Measurements from ENCODE around the gene NEDD4L. TPM values are rescaled to one million over a fixed set of nuclear protein-coding genes. Genes with fewer than 3 reads are reported as not detected.

Gene NEDD4L
- polyA plus RNA-seq, 1 of the 3 experiments (the other 2 are of a cell fraction): 13.2 TPM

GRCh38 chr18:58015065-58015780, 28.8 kb upstream of the NEDD4L start:
- Histone ChIP-seq H3K9me3 (peaks cover 6% of the 10 kb centered on the region; the same call in 1 of the 2 replicates), H3K4me1 (ENCODE audit: control insufficient read depth in 1 of 2, insufficient read depth in 2 of 2, low read depth in 1 of 2, low read length in 1 of 2) (no peaks in the 10 kb centered on the region), H3K9ac (no peak overlapping the region), H3F3A (replicated peaks; ENCODE audit: insufficient read depth) (no peaks in the 10 kb centered on the region), H3K79me2 (ENCODE audit: insufficient read depth) (no peaks in the 10 kb centered on the region), H3K9me2 (no peaks in the 10 kb centered on the region), H4K20me1 (ENCODE audit: insufficient read depth) (no peaks in the 10 kb centered on the region), H3K4me3 (ENCODE audit: low read depth in 2 of 2, low read length in 1 of 2) (no peak overlapping the region), H3K27me3 (ENCODE audit: insufficient read depth) (no peaks in the 10 kb centered on the region), H2AFZ (ENCODE audit: low read depth) (no peak overlapping the region), H3K36me3 (replicated peaks in 1 of 2; ENCODE audit: control insufficient read depth in 1 of 2, insufficient read depth in 2 of 2, low read length in 1 of 2) (no peaks in the 10 kb centered on the region), H3K27ac (ENCODE audit: low read depth in 2 of 2, low read length in 1 of 2) (no peak overlapping the region), H3K4me2 (no peak overlapping the region)
- DNase-seq: no peak
- WGBS (ENCODE audit: low lambda C conversion rate): 66% methylated on average over 13 of the region's 13 CpGs
- ChIA-PET POLR2A (no interaction called here), CTCF (interaction anchor here (1.6 kb wide), 1 partner anchor 28 kb away, joined by 4 read pairs; the partner anchor contains the start of gene NEDD4L)
- TF ChIP-seq EP300 (IDR thresholded peaks at IDR 0.05; ENCODE audit: borderline replicate concordance in 1 of 2, low read depth in 1 of 2, low read length in 1 of 2) (no peak), FOXM1 (IDR thresholded peaks at IDR 0.05; ENCODE audit: low read depth) (no peak), JUND (IDR thresholded peaks at IDR 0.05) (no peak), POLR2AphosphoS5 (IDR thresholded peaks at IDR 0.05; ENCODE audit: low read depth, low read length) (no peak), GATA2 (CRISPR knock-in tag; IDR thresholded peaks at IDR 0.05) (no peak), FOXJ3 (CRISPR knock-in tag; IDR thresholded peaks at IDR 0.05) (no peak), SIN3A (IDR thresholded peaks at IDR 0.05; ENCODE audit: borderline replicate concordance, low read depth, low read length) (no peak), RAD21 (IDR thresholded peaks at IDR 0.05; ENCODE audit: low read length) (no peak), RCOR1 (IDR thresholded peaks at IDR 0.05; ENCODE audit: low read length) (no peak), MEF2A (IDR thresholded peaks at IDR 0.05; ENCODE audit: borderline replicate concordance, low read depth) (no peak), FOSL2 (IDR thresholded peaks at IDR 0.05; ENCODE audit: borderline replicate concordance, low read depth) (no peak), TCF12 (IDR thresholded peaks at IDR 0.05) (no peak), YY1 (IDR thresholded peaks at IDR 0.05; ENCODE audit: low read depth) (no peak), ELF1 (IDR thresholded peaks at IDR 0.05) (no peak), TAF1 (IDR thresholded peaks at IDR 0.05; ENCODE audit: borderline replicate concordance, low read depth, low read length) (no peak)
- TF ChIP-seq, protein P1, sequence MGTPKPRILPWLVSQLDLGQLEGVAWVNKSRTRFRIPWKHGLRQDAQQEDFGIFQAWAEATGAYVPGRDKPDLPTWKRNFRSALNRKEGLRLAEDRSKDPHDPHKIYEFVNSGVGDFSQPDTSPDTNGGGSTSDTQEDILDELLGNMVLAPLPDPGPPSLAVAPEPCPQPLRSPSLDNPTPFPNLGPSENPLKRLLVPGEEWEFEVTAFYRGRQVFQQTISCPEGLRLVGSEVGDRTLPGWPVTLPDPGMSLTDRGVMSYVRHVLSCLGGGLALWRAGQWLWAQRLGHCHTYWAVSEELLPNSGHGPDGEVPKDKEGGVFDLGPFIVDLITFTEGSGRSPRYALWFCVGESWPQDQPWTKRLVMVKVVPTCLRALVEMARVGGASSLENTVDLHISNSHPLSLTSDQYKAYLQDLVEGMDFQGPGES (IDR thresholded peaks at IDR 0.05; ENCODE audit: low read depth, low read length): no peak
- TF ChIP-seq, protein P2, sequence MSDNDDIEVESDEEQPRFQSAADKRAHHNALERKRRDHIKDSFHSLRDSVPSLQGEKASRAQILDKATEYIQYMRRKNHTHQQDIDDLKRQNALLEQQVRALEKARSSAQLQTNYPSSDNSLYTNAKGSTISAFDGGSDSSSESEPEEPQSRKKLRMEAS (IDR thresholded peaks at IDR 0.05; ENCODE audit: low read depth): no peak
- TF ChIP-seq, protein P3, sequence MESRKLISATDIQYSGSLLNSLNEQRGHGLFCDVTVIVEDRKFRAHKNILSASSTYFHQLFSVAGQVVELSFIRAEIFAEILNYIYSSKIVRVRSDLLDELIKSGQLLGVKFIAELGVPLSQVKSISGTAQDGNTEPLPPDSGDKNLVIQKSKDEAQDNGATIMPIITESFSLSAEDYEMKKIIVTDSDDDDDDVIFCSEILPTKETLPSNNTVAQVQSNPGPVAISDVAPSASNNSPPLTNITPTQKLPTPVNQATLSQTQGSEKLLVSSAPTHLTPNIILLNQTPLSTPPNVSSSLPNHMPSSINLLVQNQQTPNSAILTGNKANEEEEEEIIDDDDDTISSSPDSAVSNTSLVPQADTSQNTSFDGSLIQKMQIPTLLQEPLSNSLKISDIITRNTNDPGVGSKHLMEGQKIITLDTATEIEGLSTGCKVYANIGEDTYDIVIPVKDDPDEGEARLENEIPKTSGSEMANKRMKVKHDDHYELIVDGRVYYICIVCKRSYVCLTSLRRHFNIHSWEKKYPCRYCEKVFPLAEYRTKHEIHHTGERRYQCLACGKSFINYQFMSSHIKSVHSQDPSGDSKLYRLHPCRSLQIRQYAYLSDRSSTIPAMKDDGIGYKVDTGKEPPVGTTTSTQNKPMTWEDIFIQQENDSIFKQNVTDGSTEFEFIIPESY (IDR thresholded peaks at IDR 0.05; ENCODE audit: borderline replicate concordance, low read depth): no peak

All from SK-N-SH (cell line).